WTC11 (cell line): ENCODE measurements around the gene EDDM13. TPM values are rescaled to one million over a fixed set of nuclear protein-coding genes. Genes with fewer than 3 reads are reported as not detected.

Experiments
- ATAC-seq: fragments of 200-7000 bp; cut with Tn5 transposase; 2 replicates; pipeline ENCODE4 v1.10.0; 2021; ENCODE audit warnings: mild to moderate bottlenecking, moderate library complexity
- CTCF ChIA-PET: fragments of 300-600 bp; sonication (Branson Sonifier 250); formaldehyde crosslinking; loops from one replicate; lab custom pipeline; 2021; ENCODE audit warnings: antibody characterized with exemption; lab: Charles Lee
- POLR2A ChIA-PET: fragments of 350-600 bp; sonication (Branson Sonifier 250); formaldehyde crosslinking; loops from one replicate; lab custom pipeline; 2021; ENCODE audit warnings: antibody characterized with exemption; lab: Charles Lee
- DNase-seq: peaks from one replicate; pipeline ENCODE4 v3.0.0; 2021; ENCODE audit warnings: low spot score
- H3K27ac Mint-ChIP-seq: 2 replicates; pipeline ENCODE4 v1.8.0; 2021; ENCODE audit warnings: mixed read lengths
- H3K27me3 Mint-ChIP-seq: 2 replicates; pipeline ENCODE4 v1.8.0; 2021; ENCODE audit warnings: low read depth, mild to moderate bottlenecking, moderate library complexity, mixed read lengths
- H3K36me3 Mint-ChIP-seq: 2 replicates; pipeline ENCODE4 v1.8.0; 2021; ENCODE audit warnings: mixed read lengths
- H3K4me1 Mint-ChIP-seq: 2 replicates; pipeline ENCODE4 v1.8.0; 2022; ENCODE audit warnings: mixed read lengths
- H3K4me3 Mint-ChIP-seq: 2 replicates; pipeline ENCODE4 v1.8.0; 2021; ENCODE audit warnings: mild to moderate bottlenecking, moderate library complexity, mixed read lengths
- H3K9me3 Mint-ChIP-seq: 2 replicates; pipeline ENCODE4 v1.8.0; 2021; ENCODE audit warnings: mixed read lengths
- CREB1 ChIP-seq: sonication (generic); formaldehyde crosslinking; IDR thresholded peaks from 2 replicates; pipeline ENCODE4 v1.8.0; 2023; ENCODE audit warnings: mild to moderate bottlenecking, missing genetic modification reagents
- CREM ChIP-seq: sonication (generic); formaldehyde crosslinking; IDR thresholded peaks from 2 replicates; pipeline ENCODE4 v1.8.1; 2022; ENCODE audit warnings: mild to moderate bottlenecking, missing genetic modification reagents, moderate library complexity
- E2F1 ChIP-seq: sonication (generic); formaldehyde crosslinking; IDR thresholded peaks from 2 replicates; pipeline ENCODE4 v1.8.0; 2022; ENCODE audit warnings: mild to moderate bottlenecking, missing genetic modification reagents
- ELF4 ChIP-seq: sonication (generic); formaldehyde crosslinking; IDR thresholded peaks from 2 replicates; pipeline ENCODE4 v1.8.1; 2022; ENCODE audit warnings: low read depth, mild to moderate bottlenecking, moderate library complexity, missing genetic modification reagents
- FOXJ3 ChIP-seq: sonication (generic); formaldehyde crosslinking; IDR thresholded peaks from 2 replicates; pipeline ENCODE4 v1.9.0; 2021; ENCODE audit warnings: missing genetic modification reagents, mild to moderate bottlenecking, borderline replicate concordance
- FOXP4 ChIP-seq: sonication (generic); formaldehyde crosslinking; IDR thresholded peaks from 2 replicates; pipeline ENCODE4 v1.8.0; 2022; ENCODE audit warnings: mild to moderate bottlenecking, missing genetic modification reagents
- GRHL2 ChIP-seq: fragments of 250-450 bp; sonication (Bioruptor Pico); IDR thresholded peaks from 2 replicates; pipeline ENCODE4 v1.8.0; 2022; ENCODE audit warnings: mild to moderate bottlenecking, moderate library complexity; ENCODE audit not compliant: insufficient replicate concordance, severe bottlenecking
- HMGA2 ChIP-seq: fragments of 250-450 bp; sonication (Bioruptor Pico); IDR thresholded peaks from 2 replicates; pipeline ENCODE4 v1.4.0; 2021; ENCODE audit warnings: mild to moderate bottlenecking, moderate library complexity
- IRF1 ChIP-seq: sonication (generic); formaldehyde crosslinking; IDR thresholded peaks from 2 replicates; pipeline ENCODE4 v1.8.0; 2023; ENCODE audit warnings: missing genetic modification reagents
- JAZF1 ChIP-seq: fragments of 250-450 bp; sonication (Bioruptor Pico); IDR thresholded peaks from 2 replicates; pipeline ENCODE4 v1.9.0; 2021; ENCODE audit warnings: moderate library complexity, mild to moderate bottlenecking, inconsistent platforms
- JUN ChIP-seq: sonication (generic); formaldehyde crosslinking; IDR thresholded peaks from 2 replicates; pipeline ENCODE4 v1.8.0; 2023; ENCODE audit warnings: mild to moderate bottlenecking, missing genetic modification reagents
- NR1H2 ChIP-seq: sonication (generic); formaldehyde crosslinking; IDR thresholded peaks from 2 replicates; pipeline ENCODE4 v1.9.0; 2021; ENCODE audit warnings: mild to moderate bottlenecking, moderate library complexity, missing genetic modification reagents
- NR2C2 ChIP-seq: sonication (generic); formaldehyde crosslinking; IDR thresholded peaks from 2 replicates; pipeline ENCODE4 v1.8.0; 2022; ENCODE audit warnings: mild to moderate bottlenecking, missing genetic modification reagents
- RELA ChIP-seq: sonication (generic); formaldehyde crosslinking; IDR thresholded peaks from 2 replicates; pipeline ENCODE4 v1.8.1; 2022; ENCODE audit warnings: missing genetic modification reagents, mild to moderate bottlenecking, borderline replicate concordance
- SMAD4 ChIP-seq: sonication (generic); formaldehyde crosslinking; IDR thresholded peaks from 2 replicates; pipeline ENCODE4 v1.8.0; 2022; ENCODE audit warnings: mild to moderate bottlenecking, missing genetic modification reagents
- SOX15 ChIP-seq: fragments of 250-450 bp; sonication (Bioruptor Pico); IDR thresholded peaks from 2 replicates; pipeline ENCODE4 v1.9.0; 2021; ENCODE audit warnings: mild to moderate bottlenecking
- TEAD4 ChIP-seq: sonication (generic); formaldehyde crosslinking; IDR thresholded peaks from 2 replicates; pipeline ENCODE4 v1.8.0; 2022; ENCODE audit warnings: mild to moderate bottlenecking, missing genetic modification reagents
- USF2 ChIP-seq: sonication (generic); formaldehyde crosslinking; IDR thresholded peaks from 2 replicates; pipeline ENCODE4 v1.8.1; 2023; ENCODE audit warnings: mild to moderate bottlenecking, missing genetic modification reagents, moderate library complexity
- ZNF138 ChIP-seq: sonication (generic); formaldehyde crosslinking; conservative IDR thresholded peaks from 2 replicates; pipeline ENCODE4 v1.8.1; 2022; ENCODE audit warnings: mild to moderate bottlenecking, moderate library complexity, missing genetic modification reagents
- ZNF232 ChIP-seq: sonication (generic); formaldehyde crosslinking; IDR thresholded peaks from 2 replicates; pipeline ENCODE4 v1.8.0; 2022; ENCODE audit warnings: mild to moderate bottlenecking, missing genetic modification reagents
- ZNF263 ChIP-seq: sonication (generic); formaldehyde crosslinking; IDR thresholded peaks from 2 replicates; pipeline ENCODE4 v1.8.1; 2022; ENCODE audit warnings: low read depth, mild to moderate bottlenecking, moderate library complexity, missing genetic modification reagents
- ZNF396 ChIP-seq: fragments of 250-450 bp; sonication (Bioruptor Pico); IDR thresholded peaks from 2 replicates; pipeline ENCODE4 v1.8.0; 2021; ENCODE audit warnings: mild to moderate bottlenecking, moderate library complexity, borderline replicate concordance
- total RNA-seq: library from RNA; stranded (reverse); gene quantifications from 3 replicates; pipeline ENCODE4 v1.2.3, GENCODE V29; 2021

EDDM13 gene
- total RNA-seq, 1 experiment from 2014 or later = not detected

- Mint-ChIP-seq H3K27ac (no peak overlapping the region), H3K9me3 (no peaks in the 10 kb centered on the region), H3K36me3 (peaks cover 7% of the 10 kb centered on the region; the same call in 1 of the 2 replicates), H3K27me3 (no peaks in the 10 kb centered on the region), H3K4me1 (no peaks in the 10 kb centered on the region), H3K4me3 (no peak overlapping the region)
- CTCF ChIA-PET = interaction anchor here (1.2 to 4.7 kb wide), 5 partner anchors 9 to 147 kb away, joined by 4 to 43 read pairs (median 6); no protein-coding TSS in a partner anchor
- no peak for TF ChIP-seq CREM (CRISPR knock-in tag)
- TF ChIP-seq FOXJ3 (CRISPR knock-in tag) = no peak
- TF ChIP-seq IRF1 (CRISPR knock-in tag) = no peak
- no peak for TF ChIP-seq E2F1 (CRISPR knock-in tag)
- no peak for TF ChIP-seq SOX15
- no peak for TF ChIP-seq TEAD4 (CRISPR knock-in tag)
- no peak for TF ChIP-seq CREB1 (CRISPR knock-in tag)
- TF ChIP-seq JAZF1 (CRISPR knock-in tag) = no peak
- TF ChIP-seq FOXP4 = no peak
- TF ChIP-seq ELF4 (CRISPR knock-in tag) = no peak
- TF ChIP-seq NR2C2 = no peak
- no peak for TF ChIP-seq SMAD4
- ATAC-seq (peak; percentile 38; the same call in 1 of the 2 replicates), DNase-seq (no peak)
- POLR2A ChIA-PET = no interaction called here
These were observed 28.6 kb downstream of the EDDM13 start for GRCh38 chr19:56301155-56301554.

GRCh38 chr19:56301886-56302620 is 29.5 kb downstream of the EDDM13 start:
- H3K4me3 Mint-ChIP-seq = no peak overlapping the region
- H3K36me3 Mint-ChIP-seq = peaks cover 3% of the 10 kb centered on the region; the same call in 1 of the 2 replicates
- DNase-seq (no peak), ATAC-seq (no peak)
- no peaks in the 10 kb centered on the region for H3K27me3 Mint-ChIP-seq
- CTCF ChIA-PET = interaction anchor here (1.2 to 4.7 kb wide), 2 partner anchors 8 to 147 kb away, joined by 4 to 43 read pairs; no protein-coding TSS in a partner anchor
- H3K4me1 Mint-ChIP-seq = no peaks in the 10 kb centered on the region
- TF ChIP-seq ZNF138 (CRISPR knock-in tag) (no peak), JUN (CRISPR knock-in tag) (no peak), CREM (CRISPR knock-in tag) (no peak), GRHL2 (no peak), USF2 (CRISPR knock-in tag) (no peak)
- POLR2A ChIA-PET = no interaction called here
- H3K9me3 Mint-ChIP-seq = no peaks in the 10 kb centered on the region
- no peak overlapping the region for H3K27ac Mint-ChIP-seq

- no peaks in the 10 kb centered on the region for H3K27me3 Mint-ChIP-seq
- H3K4me1 Mint-ChIP-seq = 0 out of 2 replicates have a peak, but pooled peaks cover 2% of the 10 kb centered on the region
- ATAC-seq (no peak), DNase-seq (no peak)
- ChIA-PET CTCF (interaction anchor here (1.4 kb wide), 2 partner anchors 29 to 238 kb away, joined by 4 to 6 read pairs; no protein-coding TSS in a partner anchor), POLR2A (no interaction called here)
- H3K4me3 Mint-ChIP-seq = no peak overlapping the region
- peaks cover 9% of the 10 kb centered on the region for H3K36me3 Mint-ChIP-seq
- H3K9me3 Mint-ChIP-seq = no peaks in the 10 kb centered on the region
- peak overlapping the region; percentile 55; the same call in 1 of the 2 replicates for H3K27ac Mint-ChIP-seq
- TF ChIP-seq IRF1 (CRISPR knock-in tag) = no peak
- TF ChIP-seq RELA (CRISPR knock-in tag) = no peak
- TF ChIP-seq ZNF232 (CRISPR knock-in tag) = no peak
- no peak for TF ChIP-seq FOXJ3 (CRISPR knock-in tag)
- no peak for TF ChIP-seq FOXP4
- no peak for TF ChIP-seq GRHL2
- no peak for TF ChIP-seq HMGA2 (CRISPR knock-in tag)
- no peak for TF ChIP-seq ZNF263 (CRISPR knock-in tag)
- TF ChIP-seq NR1H2 (CRISPR knock-in tag) = no peak
- TF ChIP-seq ZNF396 (CRISPR knock-in tag) = no peak
These were observed 31.7 kb downstream of the EDDM13 start for GRCh38 chr19:56304243-56304642.
